SK-N-SH treated with all-trans-retinoic acid at 6 μM for 48 hours (cell line): ENCODE results near the gene DDX41.

Experiments used
- ARNTL ChIP-seq: fragments of 450-650 bp; formaldehyde crosslinking; IDR thresholded peaks from 2 replicates; pipeline ENCODE4 v1.5.0; 2020; ENCODE audit warnings: low read depth, mild to moderate bottlenecking, moderate library complexity, borderline replicate concordance
- BACH2 ChIP-seq: fragments of 250-450 bp; sonication (Bioruptor Pico); IDR thresholded peaks from 2 replicates; pipeline ENCODE4 v1.9.0; 2021; ENCODE audit warnings: mild to moderate bottlenecking, borderline replicate concordance
- CSDC2 ChIP-seq: fragments of 250-450 bp; sonication (Bioruptor Pico); IDR thresholded peaks from 2 replicates; pipeline ENCODE4 v1.5.0; 2020; ENCODE audit warnings: mild to moderate bottlenecking, moderate library complexity
- ESRRG ChIP-seq: fragments of 250-450 bp; sonication (Bioruptor Pico); IDR thresholded peaks from 2 replicates; pipeline ENCODE4 v1.6.1; 2021; ENCODE audit warnings: mild to moderate bottlenecking
- ISL1 ChIP-seq: fragments of 250-450 bp; sonication (Bioruptor Pico); IDR thresholded peaks from 2 replicates; pipeline ENCODE4 v2.1.2; 2022; ENCODE audit warnings: mild to moderate bottlenecking, moderate library complexity
- PATZ1 ChIP-seq: fragments of 250-450 bp; sonication (Bioruptor Pico); IDR thresholded peaks from 2 replicates; pipeline ENCODE4 v1.8.0; 2020; ENCODE audit warnings: mild to moderate bottlenecking, moderate library complexity, borderline replicate concordance
- RARB ChIP-seq: fragments of 250-450 bp; sonication (Bioruptor Pico); IDR thresholded peaks from 2 replicates; pipeline ENCODE4 v1.8.0; 2021; ENCODE audit warnings: mild to moderate bottlenecking, moderate library complexity
- SNAI2 ChIP-seq: fragments of 250-450 bp; sonication (Bioruptor Pico); IDR thresholded peaks from 2 replicates; pipeline ENCODE4 v1.5.0; 2020; ENCODE audit warnings: mild to moderate bottlenecking, moderate library complexity
- TCF4 ChIP-seq: fragments of 250-450 bp; sonication (Bioruptor Pico); IDR thresholded peaks from 2 replicates; pipeline ENCODE4 v1.8.0; 2021; ENCODE audit warnings: mild to moderate bottlenecking, moderate library complexity, borderline replicate concordance
- TOX ChIP-seq: fragments of 250-450 bp; sonication (Bioruptor Pico); IDR thresholded peaks from 2 replicates; pipeline ENCODE4 v1.8.0; 2021; ENCODE audit warnings: mild to moderate bottlenecking, moderate library complexity, borderline replicate concordance
- ZC3H10 ChIP-seq: fragments of 250-450 bp; sonication (Bioruptor Pico); IDR thresholded peaks from 2 replicates; pipeline ENCODE4 v1.5.1; 2021; ENCODE audit warnings: mild to moderate bottlenecking, moderate library complexity
- ZFP3 ChIP-seq: fragments of 250-450 bp; sonication (Bioruptor Pico); IDR thresholded peaks from 2 replicates; pipeline ENCODE4 v1.5.0; 2020; ENCODE audit warnings: mild to moderate bottlenecking, moderate library complexity
- ZFP30 ChIP-seq: fragments of 450-650 bp; formaldehyde crosslinking; IDR thresholded peaks from 2 replicates; pipeline ENCODE4 v1.5.0; 2022; ENCODE audit warnings: mild to moderate bottlenecking, moderate library complexity
- TF ChIP-seq, protein P1 (sequence below): fragments of 250-450 bp; sonication (Bioruptor Pico); IDR thresholded peaks from 2 replicates; pipeline ENCODE4 v1.8.0; 2021; ENCODE audit warnings: low read depth, mild to moderate bottlenecking, moderate library complexity, borderline replicate concordance

GRCh38 chr5:177547736-177548135 is 31.0 kb upstream of the DDX41 start:
- no peak for TF ChIP-seq BACH2 (CRISPR knock-in tag)
- TF ChIP-seq, protein P1, sequence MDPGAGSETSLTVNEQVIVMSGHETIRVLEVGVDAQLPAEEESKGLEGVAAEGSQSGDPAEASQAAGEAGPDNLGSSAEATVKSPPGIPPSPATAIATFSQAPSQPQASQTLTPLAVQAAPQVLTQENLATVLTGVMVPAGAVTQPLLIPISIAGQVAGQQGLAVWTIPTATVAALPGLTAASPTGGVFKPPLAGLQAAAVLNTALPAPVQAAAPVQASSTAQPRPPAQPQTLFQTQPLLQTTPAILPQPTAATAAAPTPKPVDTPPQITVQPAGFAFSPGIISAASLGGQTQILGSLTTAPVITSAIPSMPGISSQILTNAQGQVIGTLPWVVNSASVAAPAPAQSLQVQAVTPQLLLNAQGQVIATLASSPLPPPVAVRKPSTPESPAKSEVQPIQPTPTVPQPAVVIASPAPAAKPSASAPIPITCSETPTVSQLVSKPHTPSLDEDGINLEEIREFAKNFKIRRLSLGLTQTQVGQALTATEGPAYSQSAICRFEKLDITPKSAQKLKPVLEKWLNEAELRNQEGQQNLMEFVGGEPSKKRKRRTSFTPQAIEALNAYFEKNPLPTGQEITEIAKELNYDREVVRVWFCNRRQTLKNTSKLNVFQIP (CRISPR knock-in tag), result no peak
- no peak for TF ChIP-seq ZFP30 (CRISPR knock-in tag)
- TF ChIP-seq PATZ1 (CRISPR knock-in tag), result no peak
- TF ChIP-seq CSDC2, result no peak
- no peak for TF ChIP-seq TCF4
- TF ChIP-seq ARNTL, result no peak
- TF ChIP-seq ESRRG (CRISPR knock-in tag), result no peak
- no peak for TF ChIP-seq ISL1 (CRISPR knock-in tag)
- no peak for TF ChIP-seq ZFP3 (CRISPR knock-in tag)
- TF ChIP-seq SNAI2, result no peak
- TF ChIP-seq TOX (CRISPR knock-in tag), result no peak
- TF ChIP-seq ZC3H10 (CRISPR knock-in tag), result no peak
- TF ChIP-seq RARB, result no peak
